ENCODE data around the gene LRCOL1.

GRCh38 chr12:132602572-132603239 lies 7.7 kb downstream of the LRCOL1 start:
- TF ChIP-seq CTCF (IDR thresholded peaks at IDR 0.05) (no peak), POLR2A (IDR thresholded peaks at IDR 0.05) (no peak)
